ENCODE results near the gene RAD51B. TPM values are rescaled to one million over a fixed set of nuclear protein-coding genes. Genes with fewer than 3 reads are reported as not detected.
"Not testable (repeated sequence)": the region's sequence is repeated elsewhere in the genome, so short reads cannot be mapped to it uniquely, and the experiment has no call there.

Gene RAD51B
- total RNA-seq, 1 donor from 2014 or later, result 38.6 TPM

GRCh38 chr14:67800743-67801142, 18.8 kb upstream of the RAD51B start:
- Histone ChIP-seq H3K36me3 (ENCODE audit: control insufficient read depth in 3 of 3, insufficient read depth in 3 of 3, low read length in 3 of 3) (peaks cover 61 to 81% (median 80%) of the 10 kb centered on the region in 3 donors), H3K27ac (ENCODE audit: low read depth, low read length) (no peak overlapping the region), H3K27me3 (ENCODE audit: control insufficient read depth in 3 of 3, insufficient read depth in 3 of 3, low read length in 3 of 3) (no peaks in the 10 kb centered on the region), H3K9me3 (ENCODE audit: control insufficient read depth in 3 of 3, low read length in 3 of 3) (no peaks in the 10 kb centered on the region), H3K4me1 (ENCODE audit: control insufficient read depth in 3 of 3, insufficient read depth in 3 of 3, low read length in 3 of 3) (no peaks in the 10 kb centered on the region), H3K4me3 (ENCODE audit: low read length in 3 of 3) (no peak overlapping the region), H3K9ac (ENCODE audit: low read depth in 1 of 3, low read length in 3 of 3) (no peak overlapping the region)

GRCh38 chr14:67806246-67806645, 13.3 kb upstream of the RAD51B start:
- Histone ChIP-seq H3K4me3 (ENCODE audit: low read length in 3 of 3) (no peak overlapping the region), H3K9me3 (ENCODE audit: control insufficient read depth in 3 of 3, low read length in 3 of 3) (no peaks in the 10 kb centered on the region), H3K4me1 (ENCODE audit: control insufficient read depth in 3 of 3, insufficient read depth in 3 of 3, low read length in 3 of 3) (peaks cover 0 to 2% (median 0%) of the 10 kb centered on the region in 3 donors), H3K36me3 (ENCODE audit: control insufficient read depth in 3 of 3, insufficient read depth in 3 of 3, low read length in 3 of 3) (peaks cover 53 to 82% (median 80%) of the 10 kb centered on the region in 3 donors), H3K27me3 (ENCODE audit: control insufficient read depth in 3 of 3, insufficient read depth in 3 of 3, low read length in 3 of 3) (no peaks in the 10 kb centered on the region), H3K9ac (ENCODE audit: low read depth in 1 of 3, low read length in 3 of 3) (no peak overlapping the region), H3K27ac (ENCODE audit: low read depth, low read length) (no peak overlapping the region)

- Histone ChIP-seq H3K36me3 (ENCODE audit: control insufficient read depth in 3 of 3, insufficient read depth in 3 of 3, low read length in 3 of 3) (peaks cover 0 to 31% (median 22%) of the 10 kb centered on the region in 3 donors), H3K9ac (ENCODE audit: low read depth in 1 of 3, low read length in 3 of 3) (no peak overlapping the region), H3K27me3 (ENCODE audit: control insufficient read depth in 3 of 3, insufficient read depth in 3 of 3, low read length in 3 of 3) (no peaks in the 10 kb centered on the region), H3K27ac (ENCODE audit: low read depth, low read length) (no peak overlapping the region), H3K4me1 (ENCODE audit: control insufficient read depth in 3 of 3, insufficient read depth in 3 of 3, low read length in 3 of 3) (peaks cover 16 to 21% (median 19%) of the 10 kb centered on the region in 3 donors), H3K9me3 (ENCODE audit: control insufficient read depth in 3 of 3, low read length in 3 of 3) (no peaks in the 10 kb centered on the region), H3K4me3 (ENCODE audit: low read length in 3 of 3) (no peak overlapping the region)
Measured at GRCh38 chr14:67814821-67815220, 4.8 kb upstream of the RAD51B start.

DNA sequence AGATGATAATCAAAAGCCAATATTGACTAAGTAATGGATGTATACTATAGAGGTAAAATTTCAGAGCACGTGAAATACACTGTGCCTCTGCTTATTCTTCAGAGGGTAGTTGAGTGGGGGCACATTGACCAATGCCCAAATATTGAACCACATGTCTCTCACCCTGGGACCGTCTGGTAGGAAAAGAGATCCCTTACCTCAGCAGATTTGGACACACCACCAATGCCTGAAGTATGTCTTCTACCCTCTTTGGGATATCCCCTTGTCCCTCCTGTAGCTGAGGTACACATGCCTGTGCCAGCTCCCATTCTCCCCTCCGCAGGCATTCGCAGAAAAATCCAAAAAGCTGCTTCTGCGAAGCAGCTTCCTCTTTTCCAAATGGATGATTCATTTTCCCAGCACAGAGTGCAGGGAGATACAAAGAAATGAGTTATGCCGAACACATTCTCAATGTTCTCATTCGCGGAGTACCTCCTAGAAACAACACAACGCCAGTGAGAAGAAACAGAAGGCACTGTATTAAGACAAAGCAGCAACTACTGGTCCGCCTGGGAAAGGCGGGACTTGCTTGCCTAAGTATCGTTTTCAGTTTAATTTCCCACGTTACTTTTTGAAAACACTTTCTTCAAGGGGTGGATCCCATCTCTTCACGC, 3.9 kb upstream of the RAD51B start:
- H3K9ac ChIP-seq (ENCODE audit: low read depth in 1 of 3, low read length in 3 of 3), result peak overlapping the region; percentile 88 to 92 (median 92)
- H3K27me3 ChIP-seq (ENCODE audit: control insufficient read depth in 3 of 3, insufficient read depth in 3 of 3, low read length in 3 of 3), result no peaks in the 10 kb centered on the region
- H3K4me3 ChIP-seq (ENCODE audit: low read length in 3 of 3), result peak overlapping the region; percentile 92 to 95 (median 93)
- peaks cover 0 to 23% (median 18%) of the 10 kb centered on the region in 3 donors for H3K36me3 ChIP-seq (ENCODE audit: control insufficient read depth in 3 of 3, insufficient read depth in 3 of 3, low read length in 3 of 3)
- no peaks in the 10 kb centered on the region for H3K9me3 ChIP-seq (ENCODE audit: control insufficient read depth in 3 of 3, low read length in 3 of 3)
- H3K4me1 ChIP-seq (ENCODE audit: control insufficient read depth in 3 of 3, insufficient read depth in 3 of 3, low read length in 3 of 3), result peaks cover 24 to 25% (median 25%) of the 10 kb centered on the region in 3 donors
- H3K27ac ChIP-seq (ENCODE audit: low read depth, low read length), result peak overlapping the region; percentile 71

GRCh38 chr14:67816326-67817002, 3.1 kb upstream of the RAD51B start, which contains the start of gene ZFYVE26:
Gene ZFYVE26 (minus strand): TSS chr14:67816590. CDS start chr14:67815963, 627 bp downstream.
- H3K36me3 ChIP-seq (ENCODE audit: control insufficient read depth in 3 of 3, insufficient read depth in 3 of 3, low read length in 3 of 3), result peaks cover 0 to 20% (median 15%) of the 10 kb centered on the region in 3 donors
- peak within 1 kb of the TSS; percentile 71 for H3K27ac ChIP-seq (ENCODE audit: low read depth, low read length)
- no peaks in the 10 kb centered on the region for H3K27me3 ChIP-seq (ENCODE audit: control insufficient read depth in 3 of 3, insufficient read depth in 3 of 3, low read length in 3 of 3)
- H3K4me1 ChIP-seq (ENCODE audit: control insufficient read depth in 3 of 3, insufficient read depth in 3 of 3, low read length in 3 of 3), result peaks cover 25 to 27% (median 26%) of the 10 kb centered on the region in 3 donors
- peak within 1 kb of the TSS; percentile 92 to 95 (median 93) for H3K4me3 ChIP-seq (ENCODE audit: low read length in 3 of 3)
- no peaks in the 10 kb centered on the region for H3K9me3 ChIP-seq (ENCODE audit: control insufficient read depth in 3 of 3, low read length in 3 of 3)
- peak within 1 kb of the TSS; percentile 88 to 92 (median 92) for H3K9ac ChIP-seq (ENCODE audit: low read depth in 1 of 3, low read length in 3 of 3)

DNA sequence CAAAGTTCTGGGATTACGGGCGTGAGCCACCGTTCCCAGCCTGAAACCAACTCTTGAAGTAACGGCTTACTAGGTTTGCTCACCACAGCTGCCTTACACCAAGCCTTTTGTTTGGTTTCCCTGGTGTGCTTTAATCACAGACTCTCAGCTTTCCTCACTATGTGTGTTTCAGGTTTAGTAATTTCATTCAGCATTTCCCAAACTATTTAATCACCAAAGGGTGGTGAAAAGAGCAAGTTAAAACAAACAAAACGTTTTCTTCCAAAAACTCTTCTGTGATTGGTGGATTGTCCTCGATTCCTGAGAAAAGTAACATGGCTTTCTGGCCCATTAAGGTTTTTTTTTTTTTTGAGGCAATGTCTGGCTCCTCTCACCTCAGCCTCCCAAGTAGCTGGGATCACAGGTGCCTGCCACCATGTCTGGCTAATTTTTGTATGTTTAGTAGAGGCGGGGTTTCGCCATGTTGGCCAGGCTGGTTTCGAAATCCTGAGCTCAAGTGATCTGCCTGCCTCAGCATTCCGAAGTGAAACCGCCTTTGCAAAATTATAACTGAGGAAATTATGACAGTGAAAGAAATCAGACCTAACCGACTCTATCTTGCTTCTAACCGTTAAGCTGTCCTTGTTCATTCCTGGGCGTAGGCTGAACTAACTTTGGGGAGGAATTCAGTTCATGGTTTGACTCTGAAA, 1.7 kb upstream of the RAD51B start:
- Histone ChIP-seq H3K4me1 (ENCODE audit: control insufficient read depth in 3 of 3, insufficient read depth in 3 of 3, low read length in 3 of 3) (peaks cover 25 to 27% (median 26%) of the 10 kb centered on the region in 3 donors), H3K27ac (ENCODE audit: low read depth, low read length) (no peak overlapping the region), H3K27me3 (ENCODE audit: control insufficient read depth in 3 of 3, insufficient read depth in 3 of 3, low read length in 3 of 3) (no peaks in the 10 kb centered on the region), H3K9me3 (ENCODE audit: control insufficient read depth in 3 of 3, low read length in 3 of 3) (no peaks in the 10 kb centered on the region), H3K9ac (ENCODE audit: low read depth in 1 of 3, low read length in 3 of 3) (no peak overlapping the region), H3K36me3 (ENCODE audit: control insufficient read depth in 3 of 3, insufficient read depth in 3 of 3, low read length in 3 of 3) (peaks cover 0 to 10% (median 10%) of the 10 kb centered on the region in 3 donors), H3K4me3 (ENCODE audit: low read length in 3 of 3) (no peak overlapping the region)

DNA sequence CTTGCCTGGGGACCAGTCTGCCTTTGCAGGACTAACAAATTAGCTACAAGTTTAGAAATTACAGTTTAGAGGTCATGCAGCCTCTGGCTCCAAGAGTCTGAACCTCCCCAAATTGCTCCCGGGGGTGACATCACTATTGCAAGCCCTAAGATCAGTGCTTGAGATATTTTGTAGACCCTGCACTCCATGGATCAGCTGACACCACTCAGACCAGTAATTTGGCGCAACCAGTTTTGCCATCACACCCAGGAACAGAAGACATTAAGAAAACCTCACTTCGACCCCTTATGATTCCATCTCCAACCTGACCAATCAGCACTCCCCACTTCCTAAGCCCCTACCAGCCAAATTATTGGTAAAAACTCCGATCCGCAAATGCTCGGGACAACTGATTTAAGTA, 1.1 kb upstream of the RAD51B start:
- H3K9ac ChIP-seq (ENCODE audit: low read depth in 1 of 3, low read length in 3 of 3); H3K27me3 ChIP-seq (ENCODE audit: control insufficient read depth in 3 of 3, insufficient read depth in 3 of 3, low read length in 3 of 3); H3K27ac ChIP-seq (ENCODE audit: low read depth, low read length); H3K36me3 ChIP-seq (ENCODE audit: control insufficient read depth in 3 of 3, insufficient read depth in 3 of 3, low read length in 3 of 3); H3K9me3 ChIP-seq (ENCODE audit: control insufficient read depth in 3 of 3, low read length in 3 of 3); H3K4me3 ChIP-seq (ENCODE audit: low read length in 3 of 3): not testable (repeated sequence)
- peaks cover 25 to 27% (median 26%) of the 10 kb centered on the region in 3 donors for H3K4me1 ChIP-seq (ENCODE audit: control insufficient read depth in 3 of 3, insufficient read depth in 3 of 3, low read length in 3 of 3)

- Histone ChIP-seq H3K9me3 (ENCODE audit: control insufficient read depth in 3 of 3, low read length in 3 of 3) (no peaks in the 10 kb centered on the region), H3K27me3 (ENCODE audit: control insufficient read depth in 3 of 3, insufficient read depth in 3 of 3, low read length in 3 of 3) (no peaks in the 10 kb centered on the region), H3K27ac (ENCODE audit: low read depth, low read length) (no peak overlapping the region), H3K9ac (ENCODE audit: low read depth in 1 of 3, low read length in 3 of 3) (peak overlapping the region; percentile 85 to 91 (median 86)), H3K4me1 (ENCODE audit: control insufficient read depth in 3 of 3, insufficient read depth in 3 of 3, low read length in 3 of 3) (peaks cover 17 to 21% (median 18%) of the 10 kb centered on the region in 3 donors), H3K36me3 (ENCODE audit: control insufficient read depth in 3 of 3, insufficient read depth in 3 of 3, low read length in 3 of 3) (peaks cover 0 to 4% (median 0%) of the 10 kb centered on the region in 3 donors), H3K4me3 (ENCODE audit: low read length in 3 of 3) (peak overlapping the region; percentile 87 to 98 (median 98))
Measured at GRCh38 chr14:67820428-67820971, 921 bp downstream of the RAD51B start.

DNA sequence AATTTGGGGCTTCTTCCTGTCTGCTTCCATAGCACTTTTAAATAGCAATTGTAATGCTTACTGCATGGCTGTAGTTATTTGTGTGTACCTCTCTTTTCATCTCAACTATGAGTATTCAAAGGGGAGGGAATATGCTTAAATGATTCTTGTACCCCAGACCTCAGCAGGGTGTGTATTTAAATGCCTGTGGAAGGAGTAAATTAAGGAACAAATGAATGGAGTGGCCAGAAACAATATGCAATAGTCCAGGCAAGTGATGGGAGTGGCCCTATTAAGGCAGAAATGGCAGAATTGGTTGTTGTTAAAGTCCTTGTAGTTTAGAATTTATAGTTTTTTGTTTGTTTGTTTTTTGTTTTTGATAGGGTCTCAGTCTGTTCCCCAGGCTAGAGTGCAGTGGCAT, 1.5 kb downstream of the RAD51B start:
- Histone ChIP-seq H3K4me1 (ENCODE audit: control insufficient read depth in 3 of 3, insufficient read depth in 3 of 3, low read length in 3 of 3) (peaks cover 10 to 17% (median 14%) of the 10 kb centered on the region in 3 donors), H3K9me3 (ENCODE audit: control insufficient read depth in 3 of 3, low read length in 3 of 3) (no peaks in the 10 kb centered on the region), H3K36me3 (ENCODE audit: control insufficient read depth in 3 of 3, insufficient read depth in 3 of 3, low read length in 3 of 3) (peaks cover 0 to 5% (median 0%) of the 10 kb centered on the region in 3 donors), H3K27ac (ENCODE audit: low read depth, low read length) (no peak overlapping the region), H3K27me3 (ENCODE audit: control insufficient read depth in 3 of 3, insufficient read depth in 3 of 3, low read length in 3 of 3) (no peaks in the 10 kb centered on the region), H3K4me3 (ENCODE audit: low read length in 3 of 3) (no peak overlapping the region), H3K9ac (ENCODE audit: low read depth in 1 of 3, low read length in 3 of 3) (no peak overlapping the region)
